Thymus (tissue), 11 donors: ENCODE results near the gene PLEKHG7. TPM values are rescaled to one million over a fixed set of nuclear protein-coding genes. Genes with fewer than 3 reads are reported as not detected.

Experiments used
- DNase-seq, 9 donors: peaks; one replicate each; pipeline ENCODE4 v3.0.0-alpha.2; 2013; ENCODE audit warnings: low spot score in 9 of 9, low read depth in 6 of 9, missing footprints in 1 of 9
- H3K27ac ChIP-seq, 2 donors: one replicate each; pipeline ENCODE4 v1.5.1; 2013; ENCODE audit warnings: control low read depth in 1 of 2, low read depth in 1 of 2, low read length in 1 of 2, mild to moderate bottlenecking in 1 of 2, moderate library complexity in 1 of 2
- H3K27me3 ChIP-seq, 2 donors: one replicate each; pipeline ENCODE4 v1.5.1; 2013; ENCODE audit warnings: low read length in 1 of 2; ENCODE audit not compliant: control insufficient read depth in 2 of 2, insufficient read depth in 1 of 2
- H3K36me3 ChIP-seq, 2 donors: one replicate each; pipeline ENCODE4 v1.5.1; 2013; ENCODE audit warnings: low read length in 1 of 2, mild to moderate bottlenecking in 1 of 2, moderate library complexity in 1 of 2; ENCODE audit not compliant: control insufficient read depth in 2 of 2, insufficient read depth in 2 of 2
- H3K4me1 ChIP-seq, 2 donors: one replicate each; pipeline ENCODE4 v1.5.1; 2013; ENCODE audit warnings: low read length in 2 of 2; ENCODE audit not compliant: control insufficient read depth in 2 of 2, insufficient read depth in 2 of 2
- H3K4me3 ChIP-seq, 2 donors: one replicate each; pipeline ENCODE4 v1.5.1; 2013; ENCODE audit warnings: low read length in 2 of 2, control low read depth in 1 of 2, mild to moderate bottlenecking in 1 of 2
- H3K9me3 ChIP-seq, 2 donors: one replicate each; pipeline ENCODE4 v1.5.1; 2013; ENCODE audit warnings: low read length in 1 of 2, mild to moderate bottlenecking in 1 of 2; ENCODE audit not compliant: control insufficient read depth in 2 of 2, insufficient read depth in 1 of 2
- WGBS: extraction: QIAGEN DNeasy Blood & Tissue Kit; methylation state at CpG from one replicate; pipeline ENCODE4 v1.1.7; 2013; 5-methylcytosine and 5-hydroxymethylcytosine counted together
- polyA plus RNA-seq: library from polyadenylated mRNA; stranded (reverse); fragments of 200-250 nt; gene quantifications from one replicate; pipeline ENCODE4 v1.2.3, GENCODE V29; 2013
- total RNA-seq: library from RNA; stranded (reverse); fragments of 120-200 nt; gene quantifications from one replicate; pipeline ENCODE4 v1.2.4, GENCODE V29; 2013
- donor health status: healthy.

PLEKHG7 gene
- total and polyA plus RNA-seq, 2 donors, result 0.14 to 0.73 TPM

DNA sequence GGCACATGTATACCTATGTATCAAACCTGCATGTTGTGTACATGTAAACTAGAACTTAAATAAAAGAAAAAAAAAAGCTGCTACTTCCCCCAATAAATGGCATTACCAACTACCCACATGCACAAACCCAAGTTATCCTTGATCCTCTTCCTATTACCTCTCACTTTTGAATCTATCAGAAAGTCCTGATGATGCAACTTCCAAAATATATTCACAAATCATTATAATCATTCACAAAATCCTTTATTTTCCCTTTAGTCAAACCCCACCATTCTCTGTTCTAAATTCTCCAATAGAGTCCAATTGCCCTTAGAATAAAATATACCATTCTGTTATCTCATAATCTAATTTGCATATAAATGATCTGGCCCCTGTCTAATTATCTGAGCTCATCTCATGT is 92.0 kb downstream of the PLEKHG7 start:
- Histone ChIP-seq H3K27ac (no peak overlapping the region), H3K27me3 (no peaks in the 10 kb centered on the region), H3K36me3 (no peaks in the 10 kb centered on the region), H3K9me3 (no peaks in the 10 kb centered on the region), H3K4me3 (no peak overlapping the region), H3K4me1 (no peaks in the 10 kb centered on the region)
- no peak for DNase-seq

DNA sequence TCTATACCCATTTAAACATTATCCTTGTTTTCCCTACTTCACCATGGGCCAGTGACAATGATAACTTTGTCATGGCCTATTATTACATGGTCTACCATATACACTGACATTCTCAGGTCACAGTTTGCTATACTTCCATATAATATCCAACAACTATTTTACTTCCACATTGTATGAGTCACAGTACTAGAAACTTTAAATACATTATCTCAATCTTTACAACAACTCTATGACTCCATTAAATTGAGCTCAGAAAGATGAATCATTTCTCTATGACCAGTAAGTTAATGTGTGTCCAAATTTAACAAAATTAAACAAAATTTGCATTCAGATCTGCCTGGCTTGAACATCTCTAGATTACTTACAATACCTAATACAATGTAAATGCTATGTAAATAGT is 93.9 kb downstream of the PLEKHG7 start:
- no peaks in the 10 kb centered on the region for H3K9me3 ChIP-seq
- no peak overlapping the region for H3K4me3 ChIP-seq
- H3K36me3 ChIP-seq, result peaks cover 0 to 6% of the 10 kb centered on the region in 2 donors
- H3K27ac ChIP-seq, result no peak overlapping the region
- DNase-seq, result no peak
- H3K27me3 ChIP-seq, result no peaks in the 10 kb centered on the region
- H3K4me1 ChIP-seq, result no peaks in the 10 kb centered on the region

DNA sequence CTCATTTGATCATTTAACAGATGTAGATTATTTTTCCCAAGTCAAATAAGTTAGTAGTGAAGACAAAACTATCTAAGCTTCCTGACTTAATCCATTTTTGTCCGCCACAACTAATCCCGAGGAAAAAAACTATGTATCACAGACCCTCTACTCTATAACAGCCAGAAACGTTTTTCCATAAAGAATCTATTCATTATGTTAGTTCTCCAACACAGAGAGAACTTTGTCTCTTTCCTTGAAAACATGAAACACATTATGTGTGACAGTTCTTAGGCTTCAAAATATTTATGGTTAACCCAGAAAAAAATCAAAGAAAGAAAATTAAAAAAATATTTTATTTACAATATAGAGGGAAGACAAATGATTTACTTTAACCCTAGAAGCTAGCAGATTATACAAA is 100.1 kb downstream of the PLEKHG7 start:
- DNase-seq, result no peak
- Histone ChIP-seq H3K36me3 (peaks cover 0 to 6% of the 10 kb centered on the region in 2 donors), H3K4me3 (no peak overlapping the region), H3K9me3 (no peaks in the 10 kb centered on the region), H3K27ac (no peak overlapping the region), H3K4me1 (no peaks in the 10 kb centered on the region), H3K27me3 (no peaks in the 10 kb centered on the region)
- 98% methylated on average over 3 of the region's 3 CpGs for WGBS

DNA sequence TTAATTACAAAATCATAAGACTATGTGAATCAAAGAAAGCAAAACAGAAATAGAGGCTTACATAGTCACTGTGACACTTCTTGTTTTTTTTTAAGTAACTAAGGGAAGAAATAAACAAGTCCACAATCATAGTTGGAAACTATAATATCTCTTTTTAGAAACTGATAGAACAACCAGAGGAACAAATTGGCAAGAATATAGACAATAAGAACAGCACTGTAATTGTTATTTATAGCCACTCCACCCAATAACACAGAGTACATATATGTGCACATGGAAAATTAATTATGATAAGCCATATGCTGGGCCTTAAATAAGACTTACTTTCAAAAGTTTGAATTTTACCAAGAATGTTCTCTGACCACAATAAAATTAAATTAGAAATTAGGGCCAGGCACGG is 101.1 kb downstream of the PLEKHG7 start:
- 95% methylated on average over 1 of the region's 1 CpG for WGBS
- Histone ChIP-seq H3K4me3 (no peak overlapping the region), H3K36me3 (peaks cover 0 to 8% of the 10 kb centered on the region in 2 donors), H3K9me3 (no peaks in the 10 kb centered on the region), H3K27ac (no peak overlapping the region), H3K27me3 (no peaks in the 10 kb centered on the region), H3K4me1 (no peaks in the 10 kb centered on the region)
- DNase-seq, result no peak

DNA sequence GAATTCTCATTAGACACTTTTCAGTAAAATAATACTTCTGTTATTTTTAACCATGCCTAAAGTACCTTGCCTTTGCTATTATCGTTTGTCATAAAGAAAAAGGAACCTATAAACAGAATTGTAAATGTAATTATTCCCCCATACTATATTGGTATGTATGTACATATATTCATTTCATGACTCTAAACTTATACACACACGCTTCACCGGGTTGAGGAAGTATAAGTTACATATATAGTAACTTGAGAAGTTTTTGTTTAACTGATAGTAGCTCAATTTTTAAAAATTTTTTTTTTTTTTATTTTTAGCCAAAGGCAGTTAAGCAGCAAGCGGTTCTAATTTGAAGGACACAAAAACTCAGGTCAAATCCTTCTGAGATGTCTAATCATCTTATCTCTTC is 107.6 kb downstream of the PLEKHG7 start:
- Histone ChIP-seq H3K27ac (no peak overlapping the region), H3K9me3 (no peaks in the 10 kb centered on the region), H3K27me3 (no peaks in the 10 kb centered on the region), H3K4me1 (no peaks in the 10 kb centered on the region), H3K4me3 (no peak overlapping the region), H3K36me3 (peaks cover 0 to 2% of the 10 kb centered on the region in 2 donors)
- WGBS, result 94% methylated on average over 4 of the region's 4 CpGs
- no peak for DNase-seq

DNA sequence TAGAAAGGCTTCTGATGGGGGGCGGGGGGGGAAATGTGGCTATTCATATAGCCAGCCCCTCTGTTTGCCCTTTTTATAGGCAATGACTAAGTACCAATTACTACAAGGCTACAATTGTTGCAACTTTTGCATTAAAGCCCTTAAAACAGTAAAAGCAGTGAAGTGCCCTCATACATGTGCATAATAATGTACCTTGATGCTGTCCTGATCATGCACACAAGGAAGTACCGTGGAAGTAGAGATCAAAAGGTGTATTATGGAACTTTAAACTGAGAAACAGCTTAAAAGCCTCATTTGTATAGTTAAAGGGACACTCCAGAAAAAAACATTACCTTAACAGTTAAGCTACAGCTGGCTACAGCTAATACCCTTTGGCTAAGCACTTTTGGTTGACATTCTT is 111.8 kb downstream of the PLEKHG7 start:
- H3K4me1 ChIP-seq, result no peaks in the 10 kb centered on the region
- no peak overlapping the region for H3K4me3 ChIP-seq
- no peaks in the 10 kb centered on the region for H3K27me3 ChIP-seq
- H3K27ac ChIP-seq, result no peak overlapping the region
- H3K36me3 ChIP-seq, result peaks cover 4 to 6% of the 10 kb centered on the region in 2 donors
- no peaks in the 10 kb centered on the region for H3K9me3 ChIP-seq
- WGBS, result 90% methylated on average over 2 of the region's 2 CpGs
- DNase-seq, result no peak

DNA sequence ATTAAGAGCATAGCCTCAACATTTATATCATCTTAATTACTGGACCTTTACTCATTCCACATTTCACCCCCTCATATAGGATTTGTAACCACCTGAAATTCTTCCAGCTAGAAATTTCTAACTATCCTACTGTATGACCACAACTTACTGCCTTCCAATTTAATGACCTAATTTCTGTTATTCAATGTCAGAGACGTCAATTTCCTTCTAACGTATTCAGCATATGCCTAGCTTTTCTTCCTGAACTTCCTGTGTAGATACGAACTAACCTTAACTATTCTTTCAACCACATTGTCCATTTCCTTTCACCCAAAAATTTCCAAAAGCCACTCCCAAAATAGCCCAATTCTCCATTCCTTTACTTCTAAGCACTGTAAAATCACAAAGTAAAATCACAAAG is 118.4 kb downstream of the PLEKHG7 start:
- WGBS, result 96% methylated on average over 3 of the region's 3 CpGs
- Histone ChIP-seq H3K27me3 (no peaks in the 10 kb centered on the region), H3K9me3 (no peaks in the 10 kb centered on the region), H3K4me1 (no peaks in the 10 kb centered on the region), H3K36me3 (peaks cover 4 to 8% of the 10 kb centered on the region in 2 donors), H3K4me3 (no peak overlapping the region), H3K27ac (no peak overlapping the region)
- DNase-seq, result no peak

Other genes with a start within 250 kb of the PLEKHG7 start
- 5.2 TPM for gene EEA1, start 226.3 kb downstream of the PLEKHG7 start, total RNA-seq
- gene EEA1, start 226.3 kb downstream of the PLEKHG7 start, polyA plus RNA-seq, result 4.3 TPM